Measurements from ENCODE around the gene OR14J1.
"Not testable (repeated sequence)": the region's sequence is repeated elsewhere in the genome, so short reads cannot be mapped to it uniquely, and the experiment has no call there.

OR14J1 gene, protein sequence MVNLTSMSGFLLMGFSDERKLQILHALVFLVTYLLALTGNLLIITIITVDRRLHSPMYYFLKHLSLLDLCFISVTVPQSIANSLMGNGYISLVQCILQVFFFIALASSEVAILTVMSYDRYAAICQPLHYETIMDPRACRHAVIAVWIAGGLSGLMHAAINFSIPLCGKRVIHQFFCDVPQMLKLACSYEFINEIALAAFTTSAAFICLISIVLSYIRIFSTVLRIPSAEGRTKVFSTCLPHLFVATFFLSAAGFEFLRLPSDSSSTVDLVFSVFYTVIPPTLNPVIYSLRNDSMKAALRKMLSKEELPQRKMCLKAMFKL

DNA sequence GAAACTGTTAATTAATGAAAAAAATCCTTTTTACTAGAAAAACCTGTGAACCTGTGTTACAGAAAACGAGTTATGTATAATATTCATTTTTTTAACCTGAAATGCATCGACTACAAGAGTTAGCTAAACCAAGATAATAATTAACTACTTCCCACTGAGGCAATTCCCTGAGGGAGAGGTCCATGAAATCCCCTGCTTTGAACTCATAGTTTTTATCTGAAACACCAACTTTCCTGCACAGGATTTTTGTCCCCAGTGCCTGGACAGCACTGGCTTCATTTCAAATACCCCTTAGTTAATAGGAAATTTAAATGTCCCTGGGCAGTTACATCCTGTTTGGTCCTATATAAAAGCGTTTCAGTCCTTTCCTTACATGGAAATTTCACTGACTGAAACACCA lies at the start of gene OR14J1:
Gene OR14J1 (plus strand): TSS at position 386 of the 400 bp plus-strand sequence. CDS start 4,989 bp downstream, outside the sequence.
- no peak for DNase-seq

DNA sequence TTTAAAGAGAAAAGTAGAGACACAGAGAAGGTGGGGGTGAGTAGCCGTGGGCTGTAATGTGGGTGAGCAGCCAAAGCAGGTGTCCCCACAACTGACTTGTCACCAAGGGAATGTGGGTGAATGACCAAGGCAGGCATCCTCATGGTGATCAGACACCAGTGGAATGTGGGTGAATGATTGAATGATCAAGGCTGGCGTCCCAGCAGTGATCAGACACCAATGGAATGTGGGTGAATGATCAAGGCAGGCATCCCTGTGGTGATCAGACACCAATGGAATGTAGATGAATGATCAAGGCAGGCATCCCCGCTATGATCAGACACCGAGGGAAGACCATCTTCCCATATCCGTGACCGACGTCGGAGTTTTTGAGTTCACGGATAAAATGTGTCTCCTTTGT lies 49.8 kb upstream of the OR14J1 start:
- DNase-seq: no peak

GRCh38 chr6:29255530-29255929 lies 46.0 kb upstream of the OR14J1 start:
- DNase-seq: no peak

GRCh38 chr6:29259721-29260120 lies 41.8 kb upstream of the OR14J1 start:
- DNase-seq: no peak

GRCh38 chr6:29263001-29263400 lies 38.5 kb upstream of the OR14J1 start:
- DNase-seq: no peak

DNA sequence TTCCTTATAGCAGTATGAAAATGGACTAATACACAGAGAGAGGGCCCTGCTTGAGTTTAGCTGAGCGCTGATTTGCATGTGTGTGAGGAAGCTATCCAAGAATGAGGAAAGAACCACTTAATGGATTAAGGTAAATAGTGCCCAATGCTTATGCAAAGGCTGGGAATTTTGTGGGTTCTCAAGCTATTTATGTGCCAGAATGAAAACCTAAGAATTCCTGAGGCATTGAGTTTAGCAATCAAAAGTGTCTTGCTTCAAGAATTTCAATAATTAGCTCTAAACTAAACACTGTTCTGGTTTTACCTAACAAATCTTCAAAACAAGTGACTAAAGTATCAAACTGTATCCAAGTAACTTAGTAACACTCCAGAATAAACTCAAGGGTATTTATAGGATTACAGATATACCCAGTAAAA lies 7.0 kb upstream of the OR14J1 start:
- DNase-seq: no peak

DNA sequence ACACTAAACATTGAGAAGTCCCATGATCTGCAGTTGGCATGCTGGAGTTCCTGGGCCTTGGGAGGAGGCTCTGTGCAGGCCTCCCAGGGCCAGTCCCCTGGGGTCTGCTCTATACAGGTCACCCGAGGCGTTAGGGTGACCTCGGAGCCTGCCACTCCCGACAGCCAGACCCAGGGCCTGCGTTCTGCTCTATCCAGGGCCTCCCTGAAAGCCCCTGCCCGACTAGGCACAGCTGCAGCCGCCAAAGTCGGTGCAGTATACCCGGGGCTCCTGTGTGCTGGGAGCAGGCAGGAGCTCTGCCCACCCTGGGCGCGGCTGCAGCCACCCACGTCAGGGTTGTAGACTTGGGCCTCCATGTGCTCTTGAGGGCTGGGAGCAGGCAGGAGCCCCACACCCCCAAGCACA lies 6.3 kb upstream of the OR14J1 start:
- no peak for DNase-seq

- no peak for DNase-seq
Measured at GRCh38 chr6:29295623-29296022, 5.9 kb upstream of the OR14J1 start.

GRCh38 chr6:29319931-29320330 lies 18.4 kb downstream of the OR14J1 start:
- DNase-seq: no peak

GRCh38 chr6:29323332-29323731 lies 21.8 kb downstream of the OR14J1 start:
- DNase-seq: not testable (repeated sequence)

DNA sequence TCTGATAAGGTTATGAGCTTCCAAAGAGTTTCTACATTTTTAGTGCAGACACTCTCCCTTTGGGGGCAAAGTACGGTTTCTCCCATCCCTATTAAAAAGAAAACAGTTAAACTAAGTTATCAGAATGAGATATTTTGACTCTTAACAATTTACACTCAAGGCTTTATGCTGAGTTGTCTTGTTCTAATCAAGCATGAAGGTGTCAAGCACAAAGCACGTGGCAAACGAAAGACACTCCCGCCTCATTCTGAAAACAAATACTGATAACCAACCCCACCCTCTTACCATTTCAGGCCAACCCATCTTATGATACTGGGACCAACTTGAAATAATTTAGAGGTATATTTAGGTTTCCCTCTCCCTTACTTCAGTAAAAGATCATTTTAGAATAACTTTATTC lies 24.3 kb downstream of the OR14J1 start:
- DNase-seq: no peak

GRCh38 chr6:29332676-29333075 lies 31.2 kb downstream of the OR14J1 start:
- no peak for DNase-seq

DNA sequence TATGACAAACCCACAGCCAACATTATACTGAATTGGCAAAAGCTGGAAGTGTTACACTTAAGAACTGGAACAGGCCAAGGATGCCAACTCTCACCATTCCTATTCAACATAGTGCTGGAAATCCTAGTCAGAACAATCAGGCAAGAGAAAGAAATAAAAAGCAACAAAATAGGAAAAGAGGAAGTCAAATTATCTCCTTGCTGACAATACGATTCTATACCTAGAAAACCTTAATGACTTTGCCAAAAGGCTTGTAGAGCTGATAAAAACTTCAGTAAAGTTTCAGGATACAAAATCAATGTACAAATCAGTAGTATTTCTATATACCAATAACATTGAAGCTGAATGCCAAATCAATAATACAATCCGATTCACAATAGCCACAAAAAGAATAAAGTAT lies 34.8 kb downstream of the OR14J1 start:
- no peak for DNase-seq

DNA sequence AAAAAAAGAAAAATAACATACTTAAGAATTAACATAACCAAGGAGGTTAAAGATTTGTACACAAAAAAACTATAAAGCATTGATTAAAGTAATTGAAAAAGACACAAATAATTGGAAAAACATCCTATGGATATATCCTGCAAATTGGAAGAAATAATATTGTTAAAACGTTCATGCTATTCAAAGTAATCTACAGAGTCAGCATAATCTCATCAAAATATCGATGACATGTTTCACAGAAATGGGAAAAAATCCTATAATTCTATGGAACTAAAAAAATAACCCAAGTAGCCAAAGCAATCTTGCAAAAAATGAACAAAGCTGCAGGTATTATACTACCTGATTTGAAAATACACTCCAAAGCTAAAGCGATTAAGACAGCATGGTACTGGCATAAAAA lies 43.9 kb downstream of the OR14J1 start:
- DNase-seq: no peak

- DNase-seq: not testable (repeated sequence)
Measured at GRCh38 chr6:29349348-29349747, 47.8 kb downstream of the OR14J1 start.

- DNase-seq: no peak
Measured at GRCh38 chr6:29354980-29355379, 53.5 kb downstream of the OR14J1 start.

GRCh38 chr6:29355603-29356002 lies 54.1 kb downstream of the OR14J1 start:
- DNase-seq: no peak

Measured in SIG-M5 (cell line).